ENCODE measurements around the gene AAMP. TPM values are rescaled to one million over a fixed set of nuclear protein-coding genes. Genes with fewer than 3 reads are reported as not detected.

Gene AAMP
- total RNA-seq, 4 donors from 2014 or later = 94.9 to 186 (median 123) TPM

DNA sequence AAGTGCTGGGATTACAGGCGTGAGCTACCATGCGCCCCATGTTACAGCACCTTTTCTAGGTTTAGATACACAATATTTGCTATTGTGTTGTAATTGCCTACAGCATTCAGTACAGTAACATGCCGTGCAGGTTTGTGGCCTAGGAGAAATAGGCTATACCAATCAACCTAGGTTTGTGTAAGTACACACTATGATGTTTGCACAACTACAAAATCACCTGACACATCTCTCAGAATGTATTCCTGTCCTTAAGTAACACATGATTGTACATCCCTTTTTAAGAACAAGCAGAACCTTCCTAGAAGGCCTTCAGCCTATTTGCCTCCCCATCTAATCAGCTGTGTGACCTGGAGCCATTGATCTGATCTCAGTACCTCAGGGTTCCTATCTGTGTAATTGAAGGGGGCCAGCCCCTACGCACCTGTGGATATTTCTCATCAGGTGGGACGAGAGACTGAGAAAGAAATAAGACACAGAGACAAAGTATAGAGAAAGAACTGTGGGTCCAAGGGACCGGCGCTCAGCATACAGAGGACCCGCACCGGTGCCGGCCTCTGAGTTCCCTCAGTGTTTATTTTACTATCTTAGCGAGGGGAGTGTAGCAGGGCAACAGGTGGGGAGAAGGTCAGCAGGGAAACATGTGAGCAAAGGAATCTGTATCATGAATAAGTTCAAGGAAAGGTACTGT is 41.1 kb upstream of the AAMP start:
- TF ChIP-seq, protein P1, sequence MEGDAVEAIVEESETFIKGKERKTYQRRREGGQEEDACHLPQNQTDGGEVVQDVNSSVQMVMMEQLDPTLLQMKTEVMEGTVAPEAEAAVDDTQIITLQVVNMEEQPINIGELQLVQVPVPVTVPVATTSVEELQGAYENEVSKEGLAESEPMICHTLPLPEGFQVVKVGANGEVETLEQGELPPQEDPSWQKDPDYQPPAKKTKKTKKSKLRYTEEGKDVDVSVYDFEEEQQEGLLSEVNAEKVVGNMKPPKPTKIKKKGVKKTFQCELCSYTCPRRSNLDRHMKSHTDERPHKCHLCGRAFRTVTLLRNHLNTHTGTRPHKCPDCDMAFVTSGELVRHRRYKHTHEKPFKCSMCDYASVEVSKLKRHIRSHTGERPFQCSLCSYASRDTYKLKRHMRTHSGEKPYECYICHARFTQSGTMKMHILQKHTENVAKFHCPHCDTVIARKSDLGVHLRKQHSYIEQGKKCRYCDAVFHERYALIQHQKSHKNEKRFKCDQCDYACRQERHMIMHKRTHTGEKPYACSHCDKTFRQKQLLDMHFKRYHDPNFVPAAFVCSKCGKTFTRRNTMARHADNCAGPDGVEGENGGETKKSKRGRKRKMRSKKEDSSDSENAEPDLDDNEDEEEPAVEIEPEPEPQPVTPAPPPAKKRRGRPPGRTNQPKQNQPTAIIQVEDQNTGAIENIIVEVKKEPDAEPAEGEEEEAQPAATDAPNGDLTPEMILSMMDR (IDR thresholded peaks at IDR 0.05; ENCODE audit: low read depth) = no peak

DNA sequence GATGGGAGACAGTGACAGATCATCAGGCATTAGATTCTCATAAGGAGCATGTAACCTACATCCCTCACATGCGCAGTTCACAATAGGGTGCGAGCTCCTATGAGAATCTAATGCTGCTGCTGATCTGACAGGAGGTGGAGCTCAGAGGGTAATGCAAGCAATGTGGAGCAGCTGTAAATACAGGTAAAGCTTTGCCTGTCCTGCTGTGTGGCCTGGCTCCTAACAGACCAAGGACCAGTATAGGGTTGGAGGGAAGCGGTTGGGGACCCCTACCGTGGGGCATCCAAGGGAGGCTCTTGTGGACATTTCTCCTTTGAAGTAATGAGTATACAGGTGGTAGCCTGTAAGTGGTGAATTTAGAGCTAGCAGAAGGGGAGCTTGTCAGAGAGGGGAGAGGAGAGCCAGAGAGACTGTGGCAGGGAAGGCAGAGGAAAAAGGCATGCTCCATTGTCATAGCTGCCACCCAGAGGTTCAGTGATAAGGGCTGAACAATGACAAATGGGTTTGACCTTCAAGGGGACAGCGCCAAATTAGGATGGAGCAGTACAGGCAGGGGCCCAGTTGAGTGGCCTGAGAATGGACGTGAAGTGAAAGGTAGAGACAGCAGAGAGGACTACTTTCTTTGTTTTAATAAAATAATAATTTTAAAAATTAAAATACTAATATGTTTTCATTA is 37.6 kb upstream of the AAMP start:
- TF ChIP-seq, protein P1 (IDR thresholded peaks at IDR 0.05; ENCODE audit: low read depth) = no peak

DNA sequence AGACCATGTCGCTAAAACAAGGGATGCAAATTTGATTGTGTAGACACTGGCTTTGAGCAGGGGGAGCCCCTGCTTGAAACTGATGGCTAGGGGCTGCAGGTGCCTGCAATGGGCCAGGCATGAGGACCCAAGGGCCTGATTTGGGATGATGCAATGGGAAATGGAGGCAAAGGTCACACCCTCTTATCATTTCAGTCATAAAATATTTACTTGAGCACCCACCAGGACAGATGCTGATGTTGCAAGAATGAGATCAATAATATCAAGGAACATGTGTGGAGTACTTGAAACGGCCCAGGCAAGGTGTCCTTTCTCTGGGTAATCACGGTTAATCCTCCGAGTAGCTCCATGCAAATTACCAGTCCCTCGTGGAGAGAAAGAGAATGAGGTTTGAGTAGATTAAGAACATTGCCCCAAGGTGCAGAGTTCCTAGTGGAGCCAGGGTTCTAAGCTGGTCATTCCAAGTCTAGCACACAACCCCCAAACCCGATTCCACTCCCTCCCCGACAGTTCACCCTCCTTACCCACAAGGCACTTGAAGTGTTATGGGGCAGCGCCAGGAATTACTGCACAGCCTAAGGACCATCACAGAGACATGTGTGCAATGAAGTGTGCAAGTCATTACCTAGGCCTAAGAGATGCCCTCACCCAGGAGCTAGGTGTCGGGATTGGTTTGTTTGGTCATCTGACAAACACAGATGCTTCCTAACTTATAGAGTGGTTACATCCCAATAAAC is 36.4 kb upstream of the AAMP start:
- TF ChIP-seq, protein P1 (IDR thresholded peaks at IDR 0.05; ENCODE audit: low read depth) = no peak

DNA sequence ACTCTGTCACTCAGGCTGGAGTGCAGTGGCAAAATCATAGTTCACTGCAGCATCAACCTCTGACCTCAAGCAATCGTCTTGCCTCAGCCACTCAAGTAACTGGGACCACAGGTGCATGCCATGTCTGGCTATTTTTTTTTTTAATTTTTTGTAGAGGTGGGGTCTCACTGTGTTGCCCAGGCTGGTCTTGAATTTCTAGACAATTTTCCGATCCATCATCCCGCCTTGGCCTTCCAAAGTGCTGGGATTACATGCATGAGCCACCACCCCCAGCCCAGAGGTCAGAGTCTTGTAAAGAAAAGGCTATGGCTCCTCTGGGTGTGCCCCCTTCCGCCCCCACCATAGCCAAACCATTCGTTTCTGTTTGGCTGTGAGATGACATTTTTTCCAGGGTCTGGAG is 35.4 kb upstream of the AAMP start:
- TF ChIP-seq, protein P1 (IDR thresholded peaks at IDR 0.05; ENCODE audit: low read depth) = no peak

DNA sequence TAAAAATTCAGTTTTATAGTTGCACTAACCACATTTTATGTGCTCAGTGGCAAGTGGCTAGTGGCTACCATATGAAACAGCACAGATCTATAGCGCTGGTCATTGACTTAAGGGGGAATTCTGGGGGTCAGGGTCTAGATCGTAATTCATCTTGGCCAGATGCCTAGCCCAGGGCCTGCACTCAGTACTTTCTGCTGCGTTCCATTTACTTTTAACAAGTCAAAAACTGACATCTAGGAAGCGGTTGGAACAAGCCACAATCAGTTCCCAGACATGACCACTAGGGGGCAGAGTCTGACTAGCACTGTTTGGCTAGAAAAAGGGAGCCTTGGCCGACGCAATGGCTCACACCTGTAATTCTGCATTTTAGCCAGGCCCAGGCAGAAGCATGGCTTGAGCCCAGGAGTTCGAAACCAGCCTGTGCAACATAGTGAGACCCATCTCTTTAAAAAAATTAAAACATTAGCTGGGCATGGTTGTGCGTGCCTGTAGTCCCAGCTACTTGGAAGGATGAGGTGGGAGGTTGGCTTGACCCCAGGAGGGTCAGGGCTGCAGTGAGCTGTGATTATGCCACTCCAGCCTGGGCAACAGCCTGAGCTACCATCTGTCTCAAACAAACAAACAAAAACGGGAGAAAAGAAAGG is 31.4 kb upstream of the AAMP start:
- TF ChIP-seq, protein P1 (IDR thresholded peaks at IDR 0.05; ENCODE audit: low read depth) = no peak

DNA sequence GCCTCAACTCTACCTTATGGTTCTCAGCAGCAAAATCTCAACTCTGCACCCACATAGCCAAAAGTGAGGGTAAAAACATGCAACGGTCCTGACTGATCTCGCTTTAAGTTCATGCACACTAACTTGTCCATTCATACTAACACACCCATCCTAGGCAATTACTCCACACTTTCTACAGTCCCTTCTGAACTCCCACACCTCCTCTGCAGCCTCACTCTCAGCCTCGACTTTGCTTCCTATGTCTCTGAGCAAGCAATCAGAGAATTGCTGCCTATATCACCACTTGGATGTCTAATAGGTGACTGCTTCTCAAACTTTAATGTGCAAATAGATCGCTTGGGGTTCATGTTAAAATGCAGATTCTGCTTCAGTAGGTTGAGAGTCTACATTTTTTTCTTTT is 30.2 kb upstream of the AAMP start:
- TF ChIP-seq, protein P1 (IDR thresholded peaks at IDR 0.05; ENCODE audit: low read depth) = no peak

Data from subcutaneous adipose tissue (tissue), 4 donors.